T47D (cell line): Measurements from ENCODE around the gene DNAJC8.

Experiments
- DNase-seq, 2 experiments: peaks; one replicate each; pipeline versions ENCODE4 v3.0.0 to v3.0.0-alpha.2; 2011 to 2012; ENCODE audit warnings: low read depth in 1 of 2, low spot score in 1 of 2
- JUND ChIP-seq: IDR thresholded peaks from 2 replicates; pipeline ENCODE4 v1.6.1; 2012; ENCODE audit warnings: low read depth
- in situ Hi-C: cut with HindIII; loops from 2 replicates; pipeline ENCODE4 v1.10.0; 2016; ENCODE audit warnings: low sequenced_read_pairs, low pct_unique_long_range_greater_than_20kb

The DNAJC8 gene

GRCh38 chr1:28246427-28246832, 13.6 kb upstream of the DNAJC8 start:
- peak in 1 of 2 experiments; percentile 92 for DNase-seq

GRCh38 chr1:28244549-28245251, 11.9 kb upstream of the DNAJC8 start:
- TF ChIP-seq JUND = no peak
- in situ Hi-C loops = no loop called here
- no peak for DNase-seq

More at GRCh38 chr1:28246427-28246832, 13.6 kb upstream of the DNAJC8 start:
- TF ChIP-seq JUND = no peak; the same call in 1 of the 2 replicates
- in situ Hi-C loops = no loop called here

- in situ Hi-C loops = no loop called here
- no peak for DNase-seq
- no peak for TF ChIP-seq JUND
Measured at GRCh38 chr1:28243685-28244311, 11.0 kb upstream of the DNAJC8 start.

- in situ Hi-C loops = no loop called here
Measured at GRCh38 chr1:28241638-28242241, 8.9 kb upstream of the DNAJC8 start.

GRCh38 chr1:28240024-28240423, 7.2 kb upstream of the DNAJC8 start:
- TF ChIP-seq JUND = no peak
- in situ Hi-C loops = no loop called here
- no peak for DNase-seq

More at GRCh38 chr1:28241638-28242241, 8.9 kb upstream of the DNAJC8 start:
- no peak for DNase-seq
- no peak for TF ChIP-seq JUND

- TF ChIP-seq JUND = no peak
- in situ Hi-C loops = no loop called here
- DNase-seq = no peak
Measured at GRCh38 chr1:28239004-28239403, 6.2 kb upstream of the DNAJC8 start.

GRCh38 chr1:28236656-28237322, 4.0 kb upstream of the DNAJC8 start:
- in situ Hi-C loops = no loop called here
- TF ChIP-seq JUND = no peak

GRCh38 chr1:28235755-28236655, 3.2 kb upstream of the DNAJC8 start, which contains the start of gene ATP5IF1:
ATP5IF1 (plus strand) TSS chr1:28236124; CDS start chr1:28236184, 60 bp downstream.
- in situ Hi-C loops = no loop called here
- no peak for TF ChIP-seq JUND
- peak; percentile 93 to 97 for DNase-seq

More at GRCh38 chr1:28236656-28237322, 4.0 kb upstream of the DNAJC8 start:
- DNase-seq = no peak

- no peak for DNase-seq
- in situ Hi-C loops = no loop called here
- TF ChIP-seq JUND = no peak
Measured at GRCh38 chr1:28233264-28233606, 406 bp upstream of the DNAJC8 start.

- no peak for DNase-seq
- TF ChIP-seq JUND = no peak
- in situ Hi-C loops = no loop called here
Measured at GRCh38 chr1:28229996-28230395, 2.8 kb downstream of the DNAJC8 start.

GRCh38 chr1:28229089-28229488, 3.7 kb downstream of the DNAJC8 start:
- no peak for TF ChIP-seq JUND
- no peak for DNase-seq
- in situ Hi-C loops = no loop called here

GRCh38 chr1:28213315-28213714, 19.5 kb downstream of the DNAJC8 start:
- DNase-seq = no peak
- in situ Hi-C loops = no loop called here
- no peak for TF ChIP-seq JUND
